A549 treated with Hydrocortisone at 1 μM for 4 hours (cell line): ENCODE results near the gene MCFD2. TPM values are rescaled to one million over a fixed set of nuclear protein-coding genes. Genes with fewer than 3 reads are reported as not detected.

Experiments
- total RNA-seq: library from RNA; stranded (reverse); fragments of 200-300 nt; extraction: Qiagen RNA extraction; gene quantifications from 5 replicates; pipeline ENCODE4 v1.2.3, GENCODE V29; 2022

The MCFD2 gene
- 90.3 to 133 TPM (median 106 TPM) in 5 replicates for total RNA-seq

DNA sequence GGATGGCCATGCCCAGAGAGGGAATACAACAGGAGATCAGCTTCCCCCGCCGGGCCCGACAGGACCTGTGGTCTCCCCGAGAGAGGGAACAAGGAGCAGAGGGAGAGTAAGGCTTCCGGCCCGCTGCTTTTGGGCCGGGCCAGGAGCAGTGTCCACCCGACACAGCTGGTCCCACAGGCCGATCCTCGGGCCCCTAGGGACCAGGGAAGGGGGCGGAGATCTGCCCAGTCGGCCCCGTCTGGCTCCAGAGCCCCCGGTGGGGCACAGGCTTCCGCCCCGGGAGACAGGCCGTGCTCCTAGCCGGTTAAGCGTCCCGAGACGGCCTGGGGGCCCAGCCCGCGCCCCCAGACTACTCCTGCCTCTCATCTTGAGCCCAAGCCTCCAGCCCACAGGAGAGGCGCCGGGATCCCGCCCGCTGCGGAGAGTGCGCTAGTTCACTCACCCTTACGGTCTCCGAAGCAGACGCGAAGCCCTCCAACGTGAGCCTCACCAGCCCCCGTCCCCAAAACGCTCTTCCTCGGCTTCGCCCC lies at the start of gene MCFD2:
Gene MCFD2, minus strand, starts transcription at position 526 of the 530 bp plus-strand sequence. CDS start 6,635 bp downstream, outside the sequence.

Other genes with a start within 250 kb of the MCFD2 start
- 18.0 to 29.2 TPM (median 21.8 TPM) in 5 replicates for gene SOCS5, start 216.5 kb downstream of the MCFD2 start, total RNA-seq
- gene TTC7A, start 25.4 kb upstream of the MCFD2 start, total RNA-seq, result 39.4 to 44.1 TPM (median 41.8 TPM) in 5 replicates
- gene STPG4, start 239.5 kb upstream of the MCFD2 start, total RNA-seq, result not detected in 5 replicates